H4 (cell line): ENCODE data around the gene SCFD2. TPM values are rescaled to one million over a fixed set of nuclear protein-coding genes. Genes with fewer than 3 reads are reported as not detected.
A peak's percentile ranks its signal among the peaks of the same experiment; 100 is the strongest.

ENCODE experiments used
- DNase-seq: peaks from one replicate; pipeline ENCODE4 v3.0.0-alpha.2; 2015; ENCODE audit warnings: low spot score
- total RNA-seq: library from RNA; depleted of rRNA; stranded (reverse); fragments of >200 nt; shearing (Covaris generic); gene quantifications from 2 replicates; pipeline ENCODE4 v1.2.3, GENCODE V29; 2014

SCFD2 gene
- total RNA-seq, 1 experiment from 2014 or later, result 15.6 TPM

DNA sequence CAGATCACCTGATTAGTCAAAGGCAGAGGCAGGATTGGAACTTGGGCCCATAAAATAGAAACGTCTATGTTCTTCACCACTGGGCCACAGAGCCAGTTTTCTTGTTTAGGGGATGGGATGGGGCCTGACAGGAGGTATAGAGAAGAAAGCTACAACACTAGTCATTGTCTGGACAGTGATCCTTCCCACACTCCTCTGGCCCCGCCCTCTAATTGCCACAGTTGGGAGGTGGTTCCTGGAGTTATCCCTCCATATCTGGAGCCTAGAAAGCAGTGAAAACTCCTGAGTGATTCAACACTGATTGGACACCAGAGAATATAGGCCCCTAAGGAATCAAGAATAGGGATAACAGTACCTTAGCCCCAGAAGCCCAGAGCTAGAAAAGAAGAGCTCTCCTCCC, 480.9 kb downstream of the SCFD2 start:
- no peak for DNase-seq

DNA sequence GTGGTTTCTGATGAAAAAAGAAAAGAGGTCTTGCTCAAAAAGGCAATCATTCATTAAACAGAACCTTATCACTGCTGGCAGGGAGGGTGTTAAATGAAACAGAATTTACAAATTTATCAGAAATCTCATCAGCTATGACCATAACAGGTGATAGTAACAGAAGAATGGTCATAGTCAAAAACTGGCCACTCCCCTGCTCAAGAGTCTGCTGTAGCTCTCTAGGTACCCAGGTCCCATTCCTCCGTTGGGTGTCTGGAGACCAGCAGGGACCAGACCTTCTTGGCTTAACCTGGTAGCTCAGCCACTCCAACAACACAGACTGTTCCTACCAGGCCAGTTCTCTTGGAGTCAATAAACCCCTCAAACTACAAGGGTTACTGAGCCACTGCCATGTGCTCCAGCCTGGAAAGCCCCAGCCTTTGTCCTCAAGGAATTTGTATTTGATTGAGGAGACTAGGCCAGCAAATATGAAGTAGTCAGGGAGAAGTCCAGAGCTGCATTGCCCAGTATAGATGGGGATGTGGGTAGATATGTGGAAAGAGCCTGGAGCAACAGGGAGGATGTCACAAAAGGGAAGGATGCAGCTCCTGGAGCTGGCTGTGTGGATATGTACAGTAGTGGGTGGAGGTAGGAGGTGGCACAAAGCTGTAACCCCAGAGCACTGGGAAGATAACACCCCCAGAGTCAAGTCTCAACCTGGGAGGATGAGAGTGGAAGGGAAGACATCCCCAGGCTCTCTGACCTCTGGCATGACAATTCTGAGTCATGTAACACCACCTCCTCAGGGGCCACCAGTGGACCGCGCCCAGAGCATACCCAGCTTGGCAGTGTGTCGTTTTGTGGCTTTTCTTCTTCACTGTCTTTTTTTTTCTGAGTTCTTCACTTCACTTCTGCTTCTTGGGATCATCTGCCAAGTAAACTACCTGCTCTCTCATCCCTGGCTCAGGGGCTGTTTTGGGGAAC, 481.9 kb downstream of the SCFD2 start:
- DNase-seq, result no peak

DNA sequence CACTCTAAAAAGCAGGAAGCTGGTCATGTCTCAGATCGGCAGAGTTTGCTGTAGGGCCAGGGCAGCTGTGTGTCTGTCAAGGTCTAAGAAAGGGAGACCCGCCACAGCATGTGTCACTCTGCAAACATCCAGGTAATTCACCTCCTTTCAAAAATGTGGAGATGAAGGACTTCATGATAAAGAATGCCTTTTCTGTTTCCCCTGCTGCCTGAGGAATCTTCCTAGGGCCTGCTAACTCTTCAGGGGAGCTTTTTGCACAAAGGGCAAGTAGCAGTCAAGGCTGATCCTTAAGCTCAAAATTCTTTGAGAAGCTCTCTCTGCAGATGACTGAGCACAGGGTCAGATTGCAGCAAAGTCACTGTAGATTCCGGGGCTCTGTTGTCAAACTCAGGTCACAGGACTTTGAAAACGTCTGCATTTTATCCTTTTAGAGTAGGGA, 482.7 kb downstream of the SCFD2 start:
- no peak for DNase-seq

DNA sequence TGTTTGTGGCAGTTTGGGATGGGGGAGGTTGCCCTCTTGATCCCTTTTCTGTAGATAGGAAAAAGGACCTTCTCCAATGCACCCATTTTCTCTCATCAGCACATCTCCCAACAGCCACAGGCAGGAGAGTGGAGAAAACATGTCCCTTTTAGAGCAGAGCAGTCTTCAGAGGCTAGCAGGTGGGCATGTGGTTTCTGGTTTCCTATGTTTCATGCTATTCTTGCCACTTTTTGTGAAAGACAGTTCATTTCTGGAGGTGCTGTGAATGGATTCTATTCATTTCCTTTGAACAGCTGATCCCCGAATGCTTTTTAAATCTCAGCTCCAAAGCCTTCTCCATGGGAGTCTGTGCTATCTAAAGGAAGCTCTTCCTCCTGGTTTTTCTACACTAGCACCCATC, 484.9 kb downstream of the SCFD2 start:
- no peak for DNase-seq

DNA sequence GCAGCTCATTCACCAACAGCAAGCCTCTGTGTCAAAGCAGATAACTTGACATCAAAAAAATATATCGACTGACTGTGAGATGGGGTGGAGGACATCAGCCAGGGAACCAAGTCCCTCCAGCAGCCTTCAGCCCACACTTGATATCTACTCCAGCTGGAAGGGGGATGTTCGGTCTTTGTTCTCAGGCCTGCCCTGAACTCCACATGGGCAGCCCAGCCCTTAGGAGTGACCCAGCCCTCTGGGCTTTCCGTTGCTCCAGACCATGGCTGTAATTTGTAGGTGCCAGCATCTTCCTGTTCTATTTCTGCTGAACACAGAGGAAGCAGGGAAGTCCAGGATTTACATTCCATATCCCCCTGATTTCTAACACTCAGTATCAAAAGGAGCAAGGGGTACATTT, 486.4 kb downstream of the SCFD2 start:
- DNase-seq, result no peak

DNA sequence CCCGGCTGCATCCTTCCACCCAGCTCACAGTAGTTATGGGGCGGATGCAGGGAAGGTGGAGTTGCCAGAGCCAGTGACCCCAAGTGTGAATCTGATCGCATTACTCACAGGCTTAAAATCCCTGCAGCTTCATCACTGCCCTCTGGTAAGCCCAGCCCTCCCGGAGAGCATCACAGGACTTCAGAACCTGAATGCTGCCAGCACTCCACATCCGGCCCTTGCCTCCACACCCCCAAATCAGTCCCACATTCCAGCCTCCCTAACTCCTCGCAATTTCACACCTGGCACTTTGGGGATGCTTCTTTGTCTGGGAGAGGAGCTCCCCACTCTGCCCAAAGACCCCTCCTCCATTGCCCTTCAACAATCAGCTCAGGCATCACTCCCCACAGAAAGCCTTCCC, 488.2 kb downstream of the SCFD2 start:
- DNase-seq, result no peak

DNA sequence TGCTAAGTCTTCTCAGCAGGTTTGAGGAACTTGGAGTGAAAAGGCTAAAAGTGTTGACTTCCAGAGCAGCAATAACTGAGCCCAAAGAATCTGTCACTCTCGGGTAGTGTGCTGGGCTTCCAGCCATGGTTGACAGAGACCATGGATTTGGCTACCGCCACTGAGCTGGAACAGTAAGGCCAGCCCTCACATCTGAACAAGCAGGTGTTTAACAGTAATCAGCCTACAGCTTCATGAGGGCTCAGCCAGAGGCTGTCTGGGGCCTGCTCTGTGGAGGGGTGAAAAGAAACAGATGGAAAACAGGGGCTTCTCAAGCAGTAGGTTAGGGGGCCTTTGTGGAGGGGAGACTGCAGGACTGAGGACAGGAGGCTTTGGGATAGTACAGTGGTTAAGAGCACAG, 488.8 kb downstream of the SCFD2 start:
- no peak for DNase-seq

DNA sequence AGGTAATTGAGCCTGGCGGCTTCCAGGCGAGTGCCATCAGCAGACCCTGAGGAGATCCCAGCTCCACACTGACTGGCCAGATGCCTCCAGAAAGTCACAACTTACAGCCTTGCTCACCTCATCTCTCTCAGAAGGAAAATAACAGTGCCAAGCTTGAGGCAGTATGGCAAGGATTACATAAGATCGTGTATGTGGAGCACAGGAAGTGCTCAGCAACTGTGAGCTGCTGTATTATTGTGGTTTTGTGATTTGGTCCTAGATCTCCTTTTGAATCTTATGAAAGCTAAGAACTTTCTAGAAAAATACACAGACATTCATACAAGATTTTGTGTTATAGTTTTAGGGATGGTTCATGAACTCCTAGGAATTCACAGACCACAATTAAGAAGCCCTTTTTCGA, 489.8 kb downstream of the SCFD2 start:
- DNase-seq, result no peak

DNA sequence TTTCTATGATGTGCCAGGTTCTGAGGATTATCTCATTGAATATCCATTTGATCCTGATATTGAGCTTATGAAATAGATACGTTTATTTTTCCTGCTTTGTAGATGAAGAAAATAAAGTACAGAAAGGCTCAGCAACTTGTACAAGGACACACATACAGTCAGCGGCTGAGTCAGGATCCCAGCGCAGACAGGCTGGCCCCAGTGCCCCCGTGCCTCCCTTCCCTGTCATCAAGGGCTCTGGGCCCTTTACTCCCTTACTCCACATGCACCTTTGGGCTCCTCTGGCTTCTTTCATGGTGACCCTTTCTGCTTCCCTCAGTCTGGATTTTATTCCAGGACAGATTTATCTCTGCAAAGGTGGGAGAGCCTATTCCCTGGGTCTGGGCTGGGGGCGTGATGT, 490.9 kb downstream of the SCFD2 start:
- no peak for DNase-seq

DNA sequence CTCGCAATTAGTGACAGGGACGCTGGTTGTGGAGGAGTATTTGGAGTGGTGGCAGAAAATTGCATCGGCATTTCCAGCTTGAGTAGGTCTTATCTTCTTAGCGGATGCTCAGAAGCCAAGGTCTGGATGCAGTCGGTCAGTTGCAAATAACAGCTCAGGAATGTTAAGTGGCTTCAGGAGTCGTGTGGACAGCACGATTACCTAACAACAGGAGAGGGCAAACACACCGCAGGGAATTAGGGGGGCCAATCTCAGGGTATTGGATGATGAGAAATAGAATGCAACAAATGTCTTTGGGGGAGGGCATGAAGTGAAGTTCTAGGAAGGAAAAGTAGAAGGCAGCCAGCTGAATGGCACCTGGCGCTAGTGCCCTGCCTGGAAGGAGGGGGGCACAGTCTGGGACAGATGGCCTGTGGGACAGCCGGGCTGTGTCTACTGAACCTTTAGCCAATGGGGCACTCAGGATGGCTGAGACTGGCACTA, 492.0 kb downstream of the SCFD2 start:
- DNase-seq, result no peak

DNA sequence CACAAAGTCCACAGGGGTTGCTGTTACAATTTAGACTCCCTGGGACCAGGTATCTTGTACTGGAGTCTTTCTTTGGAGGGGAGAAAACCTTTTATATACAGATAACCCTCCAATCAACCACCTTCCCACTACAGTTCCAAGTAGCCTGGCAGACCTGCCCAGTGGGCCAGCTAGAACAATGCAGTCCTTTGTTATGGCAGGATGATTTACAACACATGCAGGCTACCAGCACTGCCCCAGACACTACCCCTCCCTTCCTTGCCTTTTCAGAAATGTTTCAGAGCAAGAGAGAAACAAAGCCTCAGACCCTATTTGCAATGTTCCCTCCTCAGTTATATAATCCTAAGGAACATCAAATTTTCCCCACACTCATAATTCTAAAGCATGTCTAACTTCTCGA, 492.7 kb downstream of the SCFD2 start:
- DNase-seq, result no peak

DNA sequence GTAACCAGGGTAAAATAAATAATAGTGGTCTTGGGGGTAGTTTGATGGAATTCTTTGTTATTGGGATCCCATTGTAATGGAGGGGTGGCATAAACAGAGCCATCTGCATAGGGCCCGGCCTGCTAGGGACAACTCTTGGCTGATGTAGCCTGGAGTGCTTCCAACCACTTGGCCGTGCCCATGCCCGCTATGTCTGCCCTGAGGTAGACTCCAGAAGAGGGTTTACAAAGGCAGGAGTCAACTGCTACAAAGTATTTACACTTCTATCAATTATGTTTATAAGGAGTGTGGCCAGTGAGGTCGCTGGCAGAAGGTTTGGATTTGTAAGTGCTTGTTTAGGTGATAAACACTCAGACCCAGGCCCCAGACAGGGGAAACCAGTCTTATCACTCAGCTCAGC, 495.6 kb downstream of the SCFD2 start:
- peak; percentile 50 for DNase-seq

DNA sequence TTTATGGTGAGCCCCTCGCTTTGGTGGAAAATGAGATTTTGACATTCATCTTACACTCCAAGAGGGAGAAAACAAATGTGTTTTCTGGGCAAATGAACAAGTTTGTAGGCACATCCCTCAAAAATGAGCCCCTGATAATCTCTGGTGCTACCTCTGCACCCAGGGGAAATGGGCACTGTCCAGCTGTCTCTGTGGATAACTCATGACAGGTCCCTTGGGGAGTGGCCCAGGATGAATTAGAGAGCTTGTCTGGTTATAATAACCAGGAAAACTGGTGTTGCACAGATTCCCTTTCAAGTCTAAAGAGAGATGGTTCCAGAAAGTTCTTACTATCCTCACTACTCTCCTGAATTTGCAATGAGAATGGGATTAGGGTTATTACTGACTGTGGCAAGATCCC, 496.2 kb downstream of the SCFD2 start:
- no peak for DNase-seq

DNA sequence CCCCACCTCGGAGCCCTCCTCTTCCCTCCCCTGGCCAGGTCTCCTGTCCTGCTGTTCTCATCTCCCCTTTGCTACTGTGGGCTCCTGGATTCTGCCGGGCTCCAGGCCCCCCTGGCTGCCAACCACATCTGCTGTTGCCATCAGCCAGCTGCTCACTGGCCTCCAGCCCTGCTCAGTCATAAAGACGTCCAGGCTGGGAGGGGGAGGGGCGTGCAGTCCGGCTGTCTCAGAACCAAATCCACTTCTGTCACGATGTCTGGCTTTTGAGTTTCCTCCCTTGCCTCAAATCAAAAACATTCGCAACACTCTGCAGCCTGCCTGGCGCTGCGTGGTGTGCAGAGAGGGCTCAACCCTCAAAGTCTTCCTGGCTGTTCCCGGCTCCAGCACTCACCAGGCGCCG, 496.7 kb downstream of the SCFD2 start:
- peak; percentile 27 for DNase-seq

DNA sequence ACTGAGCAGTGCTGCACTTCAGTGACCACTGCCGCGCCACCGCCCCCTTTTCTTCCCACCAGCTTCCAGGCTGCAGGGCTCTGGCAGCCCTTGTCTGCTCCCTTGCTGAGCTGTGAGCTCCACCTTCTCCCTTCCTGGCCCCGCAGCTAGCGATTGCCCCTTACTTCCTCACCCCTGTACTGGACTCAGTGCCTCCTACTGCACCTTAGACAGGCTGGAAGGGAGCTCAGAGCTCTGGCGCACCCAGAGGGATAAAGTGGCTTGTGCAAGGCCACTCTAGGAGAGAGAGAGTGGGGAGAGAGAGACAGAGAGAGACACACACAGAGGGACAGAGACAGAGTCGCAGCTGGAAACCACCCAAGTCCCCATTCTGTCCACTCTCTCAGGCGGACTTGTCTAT, 497.7 kb downstream of the SCFD2 start:
- DNase-seq, result no peak

DNA sequence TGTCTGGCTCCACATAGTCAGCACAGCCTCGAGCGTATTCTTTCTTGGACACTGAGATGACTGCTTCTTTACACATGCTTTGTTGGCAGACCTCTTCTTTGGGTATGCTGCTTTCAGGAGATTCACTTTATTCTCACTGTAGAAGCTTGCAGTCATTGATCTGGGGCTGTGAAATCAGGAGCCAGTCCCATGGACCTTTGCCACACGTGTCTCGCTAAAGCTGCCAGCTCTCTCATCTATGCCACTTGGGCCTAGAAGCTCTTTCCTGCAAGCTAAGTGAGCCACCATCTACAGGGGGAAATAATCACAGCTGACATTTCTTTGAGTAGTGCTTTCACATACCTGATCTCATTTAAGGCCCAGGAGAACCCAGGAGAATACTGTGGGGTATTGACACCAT, 498.7 kb downstream of the SCFD2 start:
- DNase-seq, result no peak

DNA sequence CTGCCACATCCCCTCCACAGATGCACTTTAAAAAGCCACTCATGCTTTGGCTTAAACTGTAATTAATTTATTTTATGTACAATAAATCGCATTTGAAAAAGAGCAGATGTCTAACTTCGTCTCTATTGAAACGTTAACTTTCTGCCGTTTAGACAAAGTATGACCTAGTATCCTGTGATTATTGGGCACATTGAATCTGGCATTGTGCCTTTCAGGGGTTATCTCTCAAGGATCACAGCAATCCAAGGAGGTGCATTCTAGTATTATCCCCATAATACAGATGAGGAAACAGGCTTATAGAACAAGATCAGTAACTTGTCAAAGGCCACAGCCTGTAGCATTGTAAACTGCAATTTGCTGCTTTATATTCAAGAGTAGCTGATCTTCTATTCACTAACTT, 499.1 kb downstream of the SCFD2 start:
- no peak for DNase-seq

DNA sequence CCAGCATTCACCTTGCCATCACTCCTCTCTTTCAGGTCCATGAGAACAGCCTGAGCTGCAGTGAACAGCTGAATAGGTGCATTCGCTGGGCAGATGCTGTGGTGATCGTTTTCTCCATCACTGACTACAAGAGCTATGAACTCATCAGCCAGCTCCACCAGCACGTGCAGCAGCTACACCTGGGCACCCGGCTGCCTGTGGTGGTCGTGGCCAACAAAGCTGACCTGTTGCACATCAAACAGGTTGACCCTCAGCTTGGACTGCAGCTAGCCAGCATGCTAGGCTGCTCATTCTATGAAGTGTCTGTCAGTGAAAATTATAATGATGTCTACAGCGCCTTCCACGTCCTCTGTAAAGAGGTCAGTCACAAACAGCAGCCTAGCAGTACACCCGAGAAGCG, 500.6 kb downstream of the SCFD2 start:
- no peak for DNase-seq

DNA sequence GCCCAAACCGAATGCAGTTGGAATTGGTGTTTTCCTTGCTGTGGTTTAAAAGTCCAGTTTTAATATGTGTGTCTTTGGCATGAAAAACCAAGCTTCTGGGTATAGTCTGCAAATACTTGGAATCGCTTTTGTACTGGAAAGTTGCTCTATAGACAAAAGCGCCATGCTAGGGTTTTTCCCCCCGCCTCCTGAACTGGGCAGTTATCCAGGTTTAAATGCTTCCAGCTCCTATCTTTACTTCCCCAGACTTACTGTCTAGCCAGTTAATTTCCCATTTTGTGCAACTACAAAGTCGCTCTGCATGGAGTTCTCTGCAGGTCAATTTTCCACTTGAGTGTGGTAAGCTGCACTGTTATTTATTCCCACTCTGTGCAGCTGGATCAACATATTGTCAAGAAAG, 501.1 kb downstream of the SCFD2 start:
- no peak for DNase-seq

DNA sequence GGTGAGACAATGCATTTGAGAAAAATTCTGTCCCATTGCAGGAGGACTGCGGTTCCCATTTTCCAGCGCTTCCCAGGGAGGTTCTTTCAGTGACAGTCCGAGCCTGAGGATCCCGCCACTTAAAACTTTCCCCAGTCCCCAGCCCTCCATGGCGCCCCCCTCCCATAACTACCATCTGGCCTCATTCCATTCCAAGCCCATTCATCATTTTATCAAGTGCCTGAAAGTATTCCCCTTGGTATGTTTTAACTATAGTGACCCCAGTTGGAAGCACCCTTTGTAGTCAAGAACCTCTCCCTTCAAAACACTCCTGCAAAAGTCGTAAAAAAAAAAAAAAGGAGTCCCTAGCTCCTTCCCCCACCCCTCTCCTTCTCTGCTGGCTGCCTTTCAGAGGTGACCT, 502.5 kb downstream of the SCFD2 start:
- no peak for DNase-seq

DNA sequence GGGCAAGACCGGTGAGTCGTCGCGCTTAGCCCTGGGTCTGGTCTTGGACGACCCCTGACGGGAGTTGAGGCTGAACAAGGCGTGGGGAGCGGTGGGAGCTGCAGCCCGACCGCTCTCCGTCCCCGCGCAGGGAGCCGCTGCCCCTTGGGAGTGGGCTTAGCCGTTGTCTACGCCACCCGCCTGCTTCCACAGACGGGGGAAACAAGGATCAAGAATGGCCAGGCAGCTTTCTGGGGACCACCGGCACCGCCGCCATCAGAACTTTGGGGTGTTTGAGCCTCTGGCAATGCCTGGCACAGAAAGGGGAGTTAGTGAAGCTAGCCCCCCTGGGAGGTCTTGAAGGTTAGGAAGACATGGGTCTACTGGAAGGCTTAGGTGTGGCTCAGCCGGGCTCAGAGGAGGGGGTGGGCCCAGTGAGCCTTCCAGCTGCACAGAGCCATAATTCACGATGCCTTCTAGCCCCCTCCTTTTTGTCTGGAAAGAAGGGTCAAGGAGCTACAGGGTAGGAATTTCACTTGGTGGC, 503.2 kb downstream of the SCFD2 start:
- no peak for DNase-seq

DNA sequence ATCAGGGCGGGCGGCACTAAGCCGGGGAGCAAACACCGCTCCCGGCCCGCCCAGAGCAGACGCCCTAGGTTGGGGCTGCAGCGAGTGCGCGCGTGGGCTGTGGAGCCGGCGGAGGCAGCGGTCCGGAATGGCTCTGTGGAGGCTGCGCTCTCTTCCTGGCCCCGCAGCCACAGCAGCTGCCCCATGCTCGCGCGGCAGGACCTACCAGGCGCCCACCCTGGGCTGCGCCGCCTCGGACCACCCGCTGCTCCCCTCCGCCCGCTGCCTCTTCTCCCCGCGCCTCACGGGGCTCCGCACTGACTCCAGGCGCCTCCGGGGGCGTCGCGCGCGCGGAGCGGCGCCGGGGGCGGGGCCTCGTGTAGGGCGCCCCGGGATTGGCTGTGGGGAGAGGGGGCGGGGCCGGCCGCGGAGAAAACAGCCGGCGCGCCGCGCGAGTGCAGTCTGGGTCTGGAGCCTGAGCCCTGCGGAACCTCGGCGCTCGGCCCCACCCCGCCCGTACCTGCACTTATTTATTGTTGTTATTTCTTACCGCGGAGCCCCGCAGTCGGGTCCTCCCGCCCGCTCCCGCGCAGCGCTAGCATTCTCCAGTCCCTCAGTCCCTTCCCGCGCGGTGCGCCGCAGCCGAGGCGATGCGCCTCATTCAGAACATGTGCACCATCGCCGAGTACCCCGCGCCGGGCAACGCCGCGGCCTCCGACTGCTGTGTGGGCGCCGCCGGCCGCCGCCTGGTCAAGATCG, 503.8 kb downstream of the SCFD2 start, which contains the start of gene RASL11B:
Gene RASL11B (plus strand): TSS at position 439 of the 738 bp plus-strand sequence. CDS start 191 bp downstream, at position 630.
- no peak for DNase-seq
